Hematopoietic multipotent progenitor cell (in vitro differentiated cells): Measurements from ENCODE around the gene NPY4R2. TPM values are rescaled to one million over a fixed set of nuclear protein-coding genes. Genes with fewer than 3 reads are reported as not detected.
"Not testable (repeated sequence)": the region's sequence is repeated elsewhere in the genome, so short reads cannot be mapped to it uniquely, and the experiment has no call there.

Experiments
- DNase-seq, 3 donors: peaks; one replicate each; pipeline ENCODE4 v3.0.0-alpha.2; 2011 to 2015; ENCODE audit warnings: low read depth in 2 of 3, low spot score in 2 of 3
- total RNA-seq: library from RNA; depleted of rRNA; stranded (reverse); fragments of >200 nt; gene quantifications from one replicate; pipeline ENCODE4 v1.2.3, GENCODE V29; 2012

Gene NPY4R2
- total RNA-seq, result under 0.01 TPM

- not testable (repeated sequence) for DNase-seq
Observed at GRCh38 chr10:47918475-47918874, at the start of gene NPY4R2. NPY4R2 (plus strand) TSS chr10:47918662; CDS start chr10:47921988, 3,326 bp downstream.

GRCh38 chr10:47870887-47871286, 47.6 kb upstream of the NPY4R2 start:
- not testable (repeated sequence) for DNase-seq

- not testable (repeated sequence) for DNase-seq
Observed at GRCh38 chr10:47871485-47872180, 46.8 kb upstream of the NPY4R2 start.

- DNase-seq, result not testable (repeated sequence)
Observed at GRCh38 chr10:47872236-47872635, 46.2 kb upstream of the NPY4R2 start.

GRCh38 chr10:47884239-47884638, 34.2 kb upstream of the NPY4R2 start:
- not testable (repeated sequence) for DNase-seq

- DNase-seq, result not testable (repeated sequence)
Observed at GRCh38 chr10:47884934-47885333, 33.5 kb upstream of the NPY4R2 start.

GRCh38 chr10:47886356-47886755, 32.1 kb upstream of the NPY4R2 start:
- not testable (repeated sequence) for DNase-seq

GRCh38 chr10:47886827-47887226, 31.6 kb upstream of the NPY4R2 start:
- not testable (repeated sequence) for DNase-seq

GRCh38 chr10:47890737-47891136, 27.7 kb upstream of the NPY4R2 start:
- not testable (repeated sequence) for DNase-seq

GRCh38 chr10:47892494-47893261, 25.8 kb upstream of the NPY4R2 start:
- not testable (repeated sequence) for DNase-seq

- not testable (repeated sequence) for DNase-seq
Observed at GRCh38 chr10:47894571-47894970, 23.9 kb upstream of the NPY4R2 start.

- DNase-seq, result not testable (repeated sequence)
Observed at GRCh38 chr10:47897813-47898212, 20.6 kb upstream of the NPY4R2 start.

GRCh38 chr10:47909333-47909732, 9.1 kb upstream of the NPY4R2 start:
- not testable (repeated sequence) for DNase-seq

GRCh38 chr10:47910486-47910885, 8.0 kb upstream of the NPY4R2 start:
- not testable (repeated sequence) for DNase-seq

- DNase-seq, result not testable (repeated sequence)
Observed at GRCh38 chr10:47914052-47914451, 4.4 kb upstream of the NPY4R2 start.

- DNase-seq, result not testable (repeated sequence)
Observed at GRCh38 chr10:47915849-47916548, 2.5 kb upstream of the NPY4R2 start.

- not testable (repeated sequence) for DNase-seq
Observed at GRCh38 chr10:47920610-47921009, 2.1 kb downstream of the NPY4R2 start.

GRCh38 chr10:47922503-47922902, 4.0 kb downstream of the NPY4R2 start:
- DNase-seq, result not testable (repeated sequence)

- not testable (repeated sequence) for DNase-seq
Observed at GRCh38 chr10:47924628-47925027, 6.2 kb downstream of the NPY4R2 start.

GRCh38 chr10:47927147-47927916, 8.9 kb downstream of the NPY4R2 start:
- DNase-seq, result not testable (repeated sequence)
